Parathyroid adenoma (tissue), 2 donors: ENCODE measurements around the gene SLC35E4.
"Not testable (repeated sequence)": the region's sequence is repeated elsewhere in the genome, so short reads cannot be mapped to it uniquely, and the experiment has no call there.

Source experiments
- H2AFZ ChIP-seq: fragments of 300-600 bp; sonication (generic); one replicate; pipeline ENCODE4 v1.7.0; 2017; ENCODE audit warnings: antibody characterized with exemption, mild to moderate bottlenecking
- H3K27ac ChIP-seq: fragments of 300-600 bp; sonication (generic); one replicate; pipeline ENCODE4 v1.7.0; 2017
- H3K27me3 ChIP-seq: fragments of 300-600 bp; sonication (generic); one replicate; pipeline ENCODE4 v1.7.0; 2017; ENCODE audit warnings: low read length; ENCODE audit not compliant: control insufficient read depth, insufficient read depth
- H3K36me3 ChIP-seq: fragments of 300-600 bp; sonication (generic); one replicate; pipeline ENCODE4 v1.7.0; 2017; ENCODE audit warnings: low read length; ENCODE audit not compliant: control insufficient read depth, insufficient read depth
- H3K4me1 ChIP-seq: fragments of 300-600 bp; sonication (generic); one replicate; pipeline ENCODE4 v1.7.0; 2017; ENCODE audit warnings: control low read depth
- H3K4me2 ChIP-seq: fragments of 300-600 bp; sonication (generic); one replicate; pipeline ENCODE4 v1.7.0; 2017; ENCODE audit warnings: low read length
- H3K4me3 ChIP-seq: fragments of 300-600 bp; sonication (generic); one replicate; pipeline ENCODE4 v1.7.0; 2017; ENCODE audit warnings: low read depth, low read length
- H3K79me2 ChIP-seq: fragments of 300-600 bp; sonication (generic); one replicate; pipeline ENCODE4 v1.7.0; 2017; ENCODE audit warnings: control low read depth
- H3K9ac ChIP-seq: fragments of 300-600 bp; sonication (generic); one replicate; pipeline ENCODE4 v1.7.0; 2017; ENCODE audit warnings: mild to moderate bottlenecking
- H3K9me3 ChIP-seq: fragments of 300-600 bp; sonication (generic); one replicate; pipeline ENCODE4 v1.7.0; 2017; ENCODE audit warnings: low read length; ENCODE audit not compliant: control insufficient read depth
- TF ChIP-seq, protein P1 (sequence below): fragments of 300-600 bp; sonication (generic); IDR thresholded peaks from one replicate; pipeline ENCODE4 v1.7.0; 2017; ENCODE audit warnings: antibody characterized with exemption, mild to moderate bottlenecking
- donor health status: primary hyperparathyroidism.

SLC35E4 gene

DNA sequence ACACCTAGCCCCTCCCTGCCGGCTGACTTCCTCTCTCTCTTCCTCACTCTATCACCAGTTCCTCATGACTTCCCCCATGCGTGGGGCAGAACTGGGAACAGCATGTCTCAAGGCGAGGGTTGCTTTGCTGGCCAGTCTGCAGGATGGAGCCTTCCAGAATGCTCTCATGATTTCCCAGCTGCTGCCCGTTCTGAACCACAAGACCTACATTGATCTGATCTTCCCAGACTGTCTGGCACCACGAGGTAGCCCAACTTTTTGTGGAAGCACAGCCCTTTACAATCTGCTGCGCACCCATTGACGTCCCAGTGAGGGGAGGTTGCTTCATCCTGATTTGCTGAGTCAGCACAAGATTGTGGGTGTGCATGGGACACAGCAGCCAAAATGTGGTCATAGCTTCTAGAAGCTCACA lies 20.0 kb upstream of the SLC35E4 start:
- TF ChIP-seq, protein P1, sequence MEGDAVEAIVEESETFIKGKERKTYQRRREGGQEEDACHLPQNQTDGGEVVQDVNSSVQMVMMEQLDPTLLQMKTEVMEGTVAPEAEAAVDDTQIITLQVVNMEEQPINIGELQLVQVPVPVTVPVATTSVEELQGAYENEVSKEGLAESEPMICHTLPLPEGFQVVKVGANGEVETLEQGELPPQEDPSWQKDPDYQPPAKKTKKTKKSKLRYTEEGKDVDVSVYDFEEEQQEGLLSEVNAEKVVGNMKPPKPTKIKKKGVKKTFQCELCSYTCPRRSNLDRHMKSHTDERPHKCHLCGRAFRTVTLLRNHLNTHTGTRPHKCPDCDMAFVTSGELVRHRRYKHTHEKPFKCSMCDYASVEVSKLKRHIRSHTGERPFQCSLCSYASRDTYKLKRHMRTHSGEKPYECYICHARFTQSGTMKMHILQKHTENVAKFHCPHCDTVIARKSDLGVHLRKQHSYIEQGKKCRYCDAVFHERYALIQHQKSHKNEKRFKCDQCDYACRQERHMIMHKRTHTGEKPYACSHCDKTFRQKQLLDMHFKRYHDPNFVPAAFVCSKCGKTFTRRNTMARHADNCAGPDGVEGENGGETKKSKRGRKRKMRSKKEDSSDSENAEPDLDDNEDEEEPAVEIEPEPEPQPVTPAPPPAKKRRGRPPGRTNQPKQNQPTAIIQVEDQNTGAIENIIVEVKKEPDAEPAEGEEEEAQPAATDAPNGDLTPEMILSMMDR, result no peak
- no peaks in the 10 kb centered on the region for H3K79me2 ChIP-seq
- H3K27ac ChIP-seq, result no peak overlapping the region
- H3K4me1 ChIP-seq, result no peaks in the 10 kb centered on the region
- no peak overlapping the region for H2AFZ ChIP-seq
- no peak overlapping the region for H3K4me2 ChIP-seq
- H3K9ac ChIP-seq, result no peak overlapping the region
- H3K27me3 ChIP-seq, result no peaks in the 10 kb centered on the region
- no peak overlapping the region for H3K4me3 ChIP-seq
- H3K36me3 ChIP-seq, result no peaks in the 10 kb centered on the region
- no peaks in the 10 kb centered on the region for H3K9me3 ChIP-seq

DNA sequence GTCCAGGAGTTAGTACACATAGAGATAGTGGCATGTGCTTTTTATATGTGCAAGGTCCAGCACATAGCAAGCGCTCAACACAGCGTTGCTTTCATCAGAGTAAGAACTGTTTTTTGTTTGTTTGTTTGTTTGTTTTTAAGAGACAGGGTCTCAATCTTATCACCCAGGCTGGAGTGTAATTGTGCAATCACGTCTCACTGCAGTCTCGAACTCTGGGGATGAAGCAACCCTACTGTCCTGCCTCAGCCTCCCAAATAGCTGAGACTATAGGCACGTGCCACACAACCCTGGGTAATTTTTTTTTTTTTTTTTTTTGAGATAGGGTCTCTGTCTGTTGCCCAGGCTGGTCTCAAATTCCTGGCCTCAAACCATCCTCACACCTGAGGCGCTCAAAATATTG lies 17.8 kb upstream of the SLC35E4 start:
- Histone ChIP-seq H2AFZ (no peak overlapping the region), H3K4me1 (no peaks in the 10 kb centered on the region), H3K4me3 (no peak overlapping the region), H3K9ac (no peak overlapping the region), H3K4me2 (no peak overlapping the region), H3K9me3 (no peaks in the 10 kb centered on the region), H3K79me2 (no peaks in the 10 kb centered on the region), H3K27ac (no peak overlapping the region), H3K27me3 (no peaks in the 10 kb centered on the region), H3K36me3 (no peaks in the 10 kb centered on the region)
- TF ChIP-seq, protein P1, result no peak

DNA sequence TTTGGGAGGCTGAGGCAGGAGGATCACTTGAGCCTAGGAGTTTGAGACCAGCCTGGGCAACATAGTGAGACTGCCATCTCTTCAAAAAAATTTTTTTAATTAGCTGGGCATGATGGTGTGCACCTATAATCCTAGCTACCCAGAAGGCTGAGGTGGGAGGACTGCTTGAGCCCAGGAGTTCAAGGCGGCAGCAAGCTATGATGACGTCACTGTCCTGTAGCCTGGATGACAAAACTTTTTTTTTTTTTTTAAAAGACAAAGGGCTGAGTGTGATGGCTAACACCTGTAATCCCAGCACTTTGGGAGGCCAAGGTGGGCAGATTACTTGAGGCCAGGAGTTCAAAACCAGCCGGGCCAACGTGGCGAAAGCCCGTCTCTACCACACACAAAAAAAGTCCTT lies 15.7 kb upstream of the SLC35E4 start:
- not testable (repeated sequence) for H3K36me3 ChIP-seq, H3K9ac ChIP-seq, H3K9me3 ChIP-seq

DNA sequence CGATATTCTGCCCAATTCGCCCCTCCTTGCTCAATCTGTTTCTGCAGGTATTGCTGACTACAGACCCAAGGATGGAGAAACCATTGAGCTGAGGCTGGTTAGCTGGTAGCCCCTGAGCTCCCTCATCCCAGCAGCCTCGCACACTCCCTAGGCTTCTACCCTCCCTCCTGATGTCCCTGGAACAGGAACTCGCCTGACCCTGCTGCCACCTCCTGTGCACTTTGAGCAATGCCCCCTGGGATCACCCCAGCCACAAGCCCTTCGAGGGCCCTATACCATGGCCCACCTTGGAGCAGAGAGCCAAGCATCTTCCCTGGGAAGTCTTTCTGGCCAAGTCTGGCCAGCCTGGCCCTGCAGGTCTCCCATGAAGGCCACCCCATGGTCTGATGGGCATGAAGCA lies 9.2 kb upstream of the SLC35E4 start:
- H2AFZ ChIP-seq, result no peak overlapping the region
- no peak overlapping the region for H3K4me3 ChIP-seq
- no peak overlapping the region for H3K9ac ChIP-seq
- H3K4me1 ChIP-seq, result no peaks in the 10 kb centered on the region
- H3K27ac ChIP-seq, result no peak overlapping the region
- no peak overlapping the region for H3K4me2 ChIP-seq
- H3K79me2 ChIP-seq, result no peaks in the 10 kb centered on the region
- TF ChIP-seq, protein P1, result no peak
- H3K9me3 ChIP-seq, result no peaks in the 10 kb centered on the region
- no peaks in the 10 kb centered on the region for H3K36me3 ChIP-seq
- no peaks in the 10 kb centered on the region for H3K27me3 ChIP-seq

More for the DNA sequence above, 15.7 kb upstream of the SLC35E4 start:
- H3K27me3 ChIP-seq, H3K4me3 ChIP-seq, H3K27ac ChIP-seq, H3K79me2 ChIP-seq, H3K4me2 ChIP-seq, H2AFZ ChIP-seq, H3K4me1 ChIP-seq: not testable (repeated sequence)

DNA sequence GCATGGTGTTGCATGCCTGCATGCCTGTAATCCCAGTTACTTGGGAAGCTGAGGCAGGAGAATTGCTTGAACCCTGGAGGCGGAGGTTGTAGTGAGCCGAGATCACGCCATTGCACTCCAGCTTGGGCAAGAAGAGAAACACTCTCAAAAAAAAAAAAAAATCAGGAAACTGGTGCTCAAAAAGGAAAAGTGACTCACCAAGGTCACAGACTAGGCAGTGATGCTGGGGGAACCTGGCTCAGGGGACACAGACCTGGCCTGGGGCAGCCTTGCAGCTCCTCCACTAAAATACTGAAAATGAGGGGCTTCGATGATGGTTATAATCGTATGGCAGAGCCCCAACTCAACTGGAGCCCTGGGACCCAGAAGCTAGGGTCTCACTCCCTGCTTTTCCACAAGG lies 8.1 kb upstream of the SLC35E4 start:
- no peak overlapping the region for H3K4me3 ChIP-seq
- H2AFZ ChIP-seq, result no peak overlapping the region
- no peak overlapping the region for H3K4me2 ChIP-seq
- no peaks in the 10 kb centered on the region for H3K79me2 ChIP-seq
- H3K9me3 ChIP-seq, result no peaks in the 10 kb centered on the region
- no peaks in the 10 kb centered on the region for H3K36me3 ChIP-seq
- H3K27ac ChIP-seq, result no peak overlapping the region
- H3K4me1 ChIP-seq, result no peaks in the 10 kb centered on the region
- no peak overlapping the region for H3K9ac ChIP-seq
- TF ChIP-seq, protein P1, result no peak
- no peaks in the 10 kb centered on the region for H3K27me3 ChIP-seq
